GM21423 (cell line): ENCODE measurements around the gene BANF1.

Experiments
- ATAC-seq: cut with Tn5 transposase; IDR thresholded peaks from one replicate; pipeline ENCODE4 v1.9.1; 2021; ENCODE audit warnings: mild to moderate bottlenecking, moderate library complexity; ENCODE audit not compliant: unreplicated experiment

Gene BANF1

GRCh38 chr11:66001942-66002647 is at the start of gene BANF1, which contains the start of gene EIF1AD:
TSS of gene BANF1 (plus strand) at chr11:66002503. CDS start at chr11:66003251, 748 bp downstream.
TSS of gene EIF1AD (minus strand) at chr11:66002157. CDS start at chr11:66000389, 1,768 bp downstream.
- ATAC-seq: peak; percentile 75

- ATAC-seq: no peak
These were observed 48.8 kb upstream of the BANF1 start for GRCh38 chr11:65953471-65953870.

GRCh38 chr11:65954771-65955170 is 47.5 kb upstream of the BANF1 start:
- ATAC-seq: no peak

GRCh38 chr11:65958291-65958690 is 44.0 kb upstream of the BANF1 start:
- no peak for ATAC-seq

- ATAC-seq: no peak
These were observed 43.4 kb upstream of the BANF1 start for GRCh38 chr11:65958774-65959420.

GRCh38 chr11:65960824-65961266 is 41.5 kb upstream of the BANF1 start:
- no peak for ATAC-seq

- peak; percentile 81 for ATAC-seq
These were observed 40.8 kb upstream of the BANF1 start, which contains the start of gene SART1 for GRCh38 chr11:65961267-65962140. TSS of gene SART1 (plus strand) at chr11:65961734. CDS start at chr11:65961781, 47 bp downstream.

- ATAC-seq: no peak
These were observed 40.1 kb upstream of the BANF1 start for GRCh38 chr11:65962141-65962564.

GRCh38 chr11:65964906-65965305 is 37.4 kb upstream of the BANF1 start:
- no peak for ATAC-seq

GRCh38 chr11:65965986-65966762 is 36.1 kb upstream of the BANF1 start:
- no peak for ATAC-seq

- ATAC-seq: no peak
These were observed 34.9 kb upstream of the BANF1 start for GRCh38 chr11:65967329-65967934.

GRCh38 chr11:65968600-65969482 is 33.5 kb upstream of the BANF1 start:
- no peak for ATAC-seq

- no peak for ATAC-seq
These were observed 30.2 kb upstream of the BANF1 start for GRCh38 chr11:65972116-65972515.

- ATAC-seq: no peak
These were observed 28.7 kb upstream of the BANF1 start for GRCh38 chr11:65973439-65974110.

- ATAC-seq: no peak
These were observed 26.5 kb upstream of the BANF1 start for GRCh38 chr11:65975771-65976170.

- ATAC-seq: no peak
These were observed 25.8 kb upstream of the BANF1 start for GRCh38 chr11:65976216-65977176.

GRCh38 chr11:65977621-65978390 is 24.5 kb upstream of the BANF1 start:
- no peak for ATAC-seq
